RWPE1 (cell line): Measurements from ENCODE around the gene HAS3.

Experiments
- CTCF ChIA-PET: fragments of 350-600 bp; sonication (Branson Sonifier 250); formaldehyde crosslinking; extraction: SDS; loops from one replicate; lab custom pipeline; 2021; lab: Yijun Ruan, JAX
- POLR2A ChIA-PET: fragments of 400-600 bp; formaldehyde crosslinking; extraction: SDS; loops from one replicate; lab custom pipeline; 2020; ENCODE audit warnings: antibody characterized with exemption; ENCODE audit not compliant: low non-redundant PET; lab: Yijun Ruan, JAX
- DNase-seq: peaks from one replicate; pipeline ENCODE4 v3.0.0; 2012; ENCODE audit warnings: low spot score
- H3K27ac ChIP-seq: fragments of 450-650 bp; 2 replicates; pipeline ENCODE4 v1.5.1; 2017
- TF ChIP-seq, protein P1 (sequence below): fragments of 450-650 bp; conservative IDR thresholded peaks from 2 replicates; pipeline ENCODE4 v1.5.1; 2017; ENCODE audit warnings: low read depth, mild to moderate bottlenecking

Gene HAS3

DNA sequence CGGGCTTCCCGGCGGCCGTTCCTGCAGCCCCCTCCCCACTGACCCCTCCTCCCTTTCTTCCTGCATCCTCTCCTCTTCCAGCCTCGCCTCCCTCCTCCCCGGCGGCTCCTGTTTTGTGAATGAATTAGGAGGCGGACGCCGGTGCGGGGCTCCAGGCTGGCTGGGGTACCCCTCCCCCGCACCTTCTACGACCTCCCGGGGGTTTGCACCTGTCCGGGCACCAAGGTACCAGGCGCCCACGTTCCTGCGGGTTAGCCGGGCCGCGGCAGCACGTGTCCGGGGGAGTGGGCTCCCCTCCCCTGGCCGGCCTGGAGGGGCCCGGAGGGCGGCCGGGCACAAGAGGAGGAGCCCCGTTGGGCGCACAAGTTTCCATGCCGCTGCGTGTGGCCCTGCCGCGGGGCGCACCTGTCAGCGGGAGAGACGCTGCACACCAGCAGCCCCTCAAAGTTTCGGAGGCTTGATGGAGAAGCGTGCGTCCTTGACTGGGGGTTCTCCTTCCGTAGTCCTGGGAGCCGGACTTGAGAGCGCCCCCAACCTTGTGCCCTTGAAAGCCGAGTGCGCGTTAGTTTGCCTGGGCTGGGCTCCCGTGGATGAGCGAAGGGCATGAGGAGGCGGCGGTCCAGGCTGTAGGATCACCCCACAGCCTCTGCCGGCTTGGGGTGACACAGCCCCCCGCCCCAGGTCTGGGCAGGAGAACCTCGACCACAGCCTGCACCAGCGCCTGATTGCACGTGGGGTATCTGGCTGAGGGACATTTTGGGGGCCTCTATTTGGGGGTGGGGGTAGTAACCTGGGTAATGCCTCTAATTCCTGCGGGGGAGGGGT lies 1.2 kb downstream of the HAS3 start:
- peak overlapping the region; percentile 81 for H3K27ac ChIP-seq

DNA sequence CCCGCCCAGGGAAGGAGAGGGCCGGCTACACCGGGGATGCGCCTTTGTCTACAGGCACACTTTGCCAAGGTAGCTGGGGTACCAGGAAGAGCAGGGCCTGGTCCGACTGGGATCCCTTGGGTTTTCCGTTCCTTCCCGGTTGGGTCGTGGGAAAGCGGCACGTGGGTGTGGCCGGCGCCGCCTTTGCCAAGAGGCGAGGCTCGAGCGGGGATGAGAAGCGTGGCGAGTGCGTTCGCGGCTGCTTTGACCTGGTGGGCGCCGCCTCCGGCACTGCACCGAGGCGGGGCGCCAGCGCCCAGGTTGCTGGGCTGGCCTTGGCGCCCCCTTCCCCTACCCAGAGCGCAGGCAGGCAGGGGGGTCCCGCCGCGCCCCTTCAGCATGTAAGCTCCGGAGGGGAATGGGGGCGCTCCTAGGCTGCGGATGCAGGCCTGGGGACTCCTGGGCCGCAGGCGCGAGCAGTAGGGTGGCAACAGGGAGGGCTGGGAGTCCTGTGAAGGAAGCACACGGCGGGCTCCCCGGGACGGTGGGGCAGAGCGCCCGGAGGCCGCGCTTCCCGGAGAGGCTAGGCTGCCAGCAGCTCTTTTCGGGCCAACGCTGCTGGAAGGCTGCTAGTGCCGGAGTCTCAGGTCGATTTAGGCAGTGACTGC lies 2.0 kb downstream of the HAS3 start:
- peak; percentile 56 for DNase-seq
- TF ChIP-seq, protein P1, sequence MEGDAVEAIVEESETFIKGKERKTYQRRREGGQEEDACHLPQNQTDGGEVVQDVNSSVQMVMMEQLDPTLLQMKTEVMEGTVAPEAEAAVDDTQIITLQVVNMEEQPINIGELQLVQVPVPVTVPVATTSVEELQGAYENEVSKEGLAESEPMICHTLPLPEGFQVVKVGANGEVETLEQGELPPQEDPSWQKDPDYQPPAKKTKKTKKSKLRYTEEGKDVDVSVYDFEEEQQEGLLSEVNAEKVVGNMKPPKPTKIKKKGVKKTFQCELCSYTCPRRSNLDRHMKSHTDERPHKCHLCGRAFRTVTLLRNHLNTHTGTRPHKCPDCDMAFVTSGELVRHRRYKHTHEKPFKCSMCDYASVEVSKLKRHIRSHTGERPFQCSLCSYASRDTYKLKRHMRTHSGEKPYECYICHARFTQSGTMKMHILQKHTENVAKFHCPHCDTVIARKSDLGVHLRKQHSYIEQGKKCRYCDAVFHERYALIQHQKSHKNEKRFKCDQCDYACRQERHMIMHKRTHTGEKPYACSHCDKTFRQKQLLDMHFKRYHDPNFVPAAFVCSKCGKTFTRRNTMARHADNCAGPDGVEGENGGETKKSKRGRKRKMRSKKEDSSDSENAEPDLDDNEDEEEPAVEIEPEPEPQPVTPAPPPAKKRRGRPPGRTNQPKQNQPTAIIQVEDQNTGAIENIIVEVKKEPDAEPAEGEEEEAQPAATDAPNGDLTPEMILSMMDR = no peak
- H3K27ac ChIP-seq = peak overlapping the region; percentile 37; the same call in 1 of the 2 replicates
- ChIA-PET CTCF (interaction anchor here (0.5 to 1.4 kb wide), 6 partner anchors 10 to 205 kb away, joined by 3 to 7 read pairs (median 4); no protein-coding TSS in a partner anchor), POLR2A (no interaction called here)

More for the DNA sequence above, 1.2 kb downstream of the HAS3 start:
- TF ChIP-seq, protein P1 = no peak
- no peak for DNase-seq
- POLR2A ChIA-PET = no interaction called here
- CTCF ChIA-PET = interaction anchor here (0.9 kb wide), 1 partner anchor 15 kb away, joined by 7 read pairs; no protein-coding TSS in a partner anchor

DNA sequence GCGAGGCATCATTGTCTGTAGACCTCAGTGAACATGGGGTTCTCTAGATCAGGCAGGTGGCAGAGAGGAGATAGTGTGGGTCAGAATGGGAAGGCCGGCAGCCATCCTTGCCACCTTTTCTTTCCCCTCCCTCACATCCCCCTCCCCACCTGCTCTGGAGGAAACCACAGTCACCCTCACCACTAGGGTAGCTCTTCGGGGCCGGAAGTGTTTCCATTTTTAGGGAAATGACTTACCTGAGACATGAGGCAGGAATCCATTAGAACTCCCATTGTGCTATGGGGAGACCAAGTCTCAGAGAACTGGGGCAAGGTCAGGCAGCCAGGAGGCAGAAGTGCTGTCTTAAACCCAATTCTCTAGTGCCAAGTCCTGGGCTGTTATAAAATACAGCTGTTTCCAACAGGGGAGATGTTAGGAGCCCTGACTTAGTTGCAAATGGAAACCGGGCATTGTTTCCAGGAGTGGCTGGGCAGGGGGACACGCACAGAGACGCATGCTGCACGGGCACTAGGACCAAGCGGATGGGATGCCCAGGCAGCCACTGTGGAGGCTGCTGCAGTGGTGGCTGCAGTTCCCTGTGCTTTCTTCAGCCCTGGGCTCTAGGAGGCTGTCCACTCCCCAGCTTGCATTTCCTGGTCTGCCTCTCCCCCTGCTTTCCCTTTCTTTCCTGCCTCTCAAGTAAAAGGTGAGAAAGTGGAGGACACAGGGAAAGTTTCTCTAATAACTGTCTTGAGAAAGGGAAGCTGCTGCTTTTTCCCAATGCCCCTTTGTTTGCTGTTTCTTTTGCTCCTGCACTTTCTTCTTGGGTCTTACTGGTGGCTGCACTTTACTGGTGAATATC lies 2.8 kb downstream of the HAS3 start:
- no peak for DNase-seq
- TF ChIP-seq, protein P1 = no peak
- ChIA-PET POLR2A (no interaction called here), CTCF (interaction anchor here (0.5 to 1.4 kb wide), 9 partner anchors 9 to 713 kb away, joined by 3 to 7 read pairs (median 3); no protein-coding TSS in a partner anchor)
- peak overlapping the region; percentile 37 for H3K27ac ChIP-seq

DNA sequence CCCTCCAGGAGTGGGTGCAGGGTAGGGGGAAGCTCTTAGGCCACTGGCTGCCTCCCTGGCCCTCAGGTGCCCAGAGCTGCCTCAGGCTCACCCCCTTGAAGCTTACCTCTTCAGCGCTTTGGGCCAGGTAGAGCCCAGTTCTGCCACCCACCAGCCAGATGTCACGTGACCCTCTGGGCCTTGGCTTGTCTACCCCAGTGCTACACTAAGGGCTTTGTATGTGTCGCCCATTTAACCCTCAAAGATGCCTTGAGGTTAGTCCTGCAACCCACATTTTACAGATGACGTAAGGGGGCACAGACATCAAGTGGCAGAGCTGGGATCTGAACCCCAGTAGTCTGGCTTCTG lies 3.4 kb downstream of the HAS3 start:
- CTCF ChIA-PET = interaction anchor here (0.7 to 0.9 kb wide), 2 partner anchors 16 to 580 kb away, joined by 3 read pairs; no protein-coding TSS in a partner anchor
- H3K27ac ChIP-seq = peak overlapping the region; percentile 37
- TF ChIP-seq, protein P1 = no peak
- POLR2A ChIA-PET = no interaction called here
- no peak for DNase-seq

DNA sequence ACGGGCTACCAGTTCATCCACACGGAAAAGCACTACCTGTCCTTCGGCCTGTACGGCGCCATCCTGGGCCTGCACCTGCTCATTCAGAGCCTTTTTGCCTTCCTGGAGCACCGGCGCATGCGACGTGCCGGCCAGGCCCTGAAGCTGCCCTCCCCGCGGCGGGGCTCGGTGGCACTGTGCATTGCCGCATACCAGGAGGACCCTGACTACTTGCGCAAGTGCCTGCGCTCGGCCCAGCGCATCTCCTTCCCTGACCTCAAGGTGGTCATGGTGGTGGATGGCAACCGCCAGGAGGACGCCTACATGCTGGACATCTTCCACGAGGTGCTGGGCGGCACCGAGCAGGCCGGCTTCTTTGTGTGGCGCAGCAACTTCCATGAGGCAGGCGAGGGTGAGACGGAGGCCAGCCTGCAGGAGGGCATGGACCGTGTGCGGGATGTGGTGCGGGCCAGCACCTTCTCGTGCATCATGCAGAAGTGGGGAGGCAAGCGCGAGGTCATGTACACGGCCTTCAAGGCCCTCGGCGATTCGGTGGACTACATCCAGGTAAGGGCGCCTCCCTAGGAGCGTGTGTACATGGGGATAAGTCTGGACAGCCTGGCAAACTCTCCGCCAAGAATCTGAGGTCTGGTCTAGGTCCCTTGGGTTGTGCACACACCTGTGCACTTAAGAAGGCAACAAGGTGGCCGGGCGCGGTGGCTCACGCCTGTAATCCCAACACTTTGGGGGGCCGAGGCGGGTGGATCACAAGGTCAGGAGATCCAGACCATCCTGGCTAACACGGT lies 4.2 kb downstream of the HAS3 start:
- ChIA-PET POLR2A (no interaction called here), CTCF (interaction anchor here (0.6 kb wide), 1 partner anchor 166 kb away, joined by 5 read pairs; no protein-coding TSS in a partner anchor)
- DNase-seq = no peak
- TF ChIP-seq, protein P1 = no peak
- H3K27ac ChIP-seq = peak overlapping the region; percentile 37; the same call in 1 of the 2 replicates
